GM12878 (cell line): ENCODE results near the gene NEBL. TPM values are rescaled to one million over a fixed set of nuclear protein-coding genes. Genes with fewer than 3 reads are reported as not detected.

Source experiments
- ATF2 ChIP-seq: IDR thresholded peaks from 2 replicates; pipeline ENCODE4 v1.6.1; 2012; ENCODE audit warnings: low read length, inconsistent platforms
- BHLHE40 ChIP-seq, 2 experiments: fragments of 450-650 bp in 1 of 2; IDR thresholded peaks; 2 replicates each; pipeline ENCODE4 v1.6.1; 2011 to 2017; ENCODE audit warnings: low read depth in 2 of 2, borderline replicate concordance in 1 of 2, improper control_type of control experiment in 1 of 2, low read length in 1 of 2, mild to moderate bottlenecking in 1 of 2
- NBN ChIP-seq: fragments of 450-650 bp; IDR thresholded peaks from 2 replicates; pipeline ENCODE4 v1.6.1; 2016
- NFYA ChIP-seq: IDR thresholded peaks from 2 replicates; pipeline ENCODE4 v1.6.1; 2011; ENCODE audit warnings: low read depth, mild to moderate bottlenecking, low read length, improper control_type of control experiment, borderline replicate concordance
- RELA ChIP-seq: fragments of 450-650 bp; IDR thresholded peaks from 2 replicates; pipeline ENCODE4 v1.8.0; 2014; ENCODE audit warnings: borderline replicate concordance; ENCODE audit not compliant: partially characterized antibody
- SIX5 ChIP-seq: IDR thresholded peaks from 2 replicates; pipeline ENCODE4 v1.6.1; 2011; ENCODE audit warnings: mild to moderate bottlenecking, low read depth, low read length, moderate library complexity; ENCODE audit not compliant: severe bottlenecking
- polyA plus RNA-seq, 11 experiments: library from polyadenylated mRNA; depleted of rRNA in 4 of 11; unstranded in 6 of 11; stranded (reverse) in 5 of 11; fragments of >200 nt; fragmentation: Nextera tagmentation in 4 of 11; fragmentation: Illumina TruSeq in 1 of 11; extraction: Ambion mirVana in 4 of 11; extraction: Trizol in 1 of 11; gene quantifications; 1 replicate in 1 of 11; 2 replicates in 10 of 11; pipeline versions ENCODE4 v1.2.1 to v1.2.3, GENCODE V29; 2011 to 2016; ENCODE audit warnings: inconsistent platforms in 2 of 11, missing spikeins in 2 of 11, low read depth in 1 of 11
- total RNA-seq, 4 experiments: library from RNA; depleted of rRNA in 3 of 4; stranded (reverse); fragments of >200 nt in 3 of 4; fragmentation: Illumina TruSeq in 1 of 4; extraction: Trizol in 1 of 4; gene quantifications; 2 replicates each; pipeline versions ENCODE4 v1.2.1 to v1.2.3, GENCODE V29; 2013 to 2021
- TF ChIP-seq, protein P1 (sequence below): fragments of 450-650 bp; conservative IDR thresholded peaks from 2 replicates; pipeline ENCODE4 v1.6.1; 2017; ENCODE audit warnings: mild to moderate bottlenecking, moderate library complexity
- TF ChIP-seq, protein P2 (sequence below): fragments of 150-350 bp; IDR thresholded peaks from 2 replicates; pipeline ENCODE4 v1.6.1; 2016; ENCODE audit warnings: low read depth, low read length

The NEBL gene
- total and polyA plus RNA-seq, 10 of the 15 experiments (the other 5 are each of a cell fraction or from before 2014, with no cell fraction given) = 0.04 to 0.56 (median 0.11) TPM; not detected in 6

DNA sequence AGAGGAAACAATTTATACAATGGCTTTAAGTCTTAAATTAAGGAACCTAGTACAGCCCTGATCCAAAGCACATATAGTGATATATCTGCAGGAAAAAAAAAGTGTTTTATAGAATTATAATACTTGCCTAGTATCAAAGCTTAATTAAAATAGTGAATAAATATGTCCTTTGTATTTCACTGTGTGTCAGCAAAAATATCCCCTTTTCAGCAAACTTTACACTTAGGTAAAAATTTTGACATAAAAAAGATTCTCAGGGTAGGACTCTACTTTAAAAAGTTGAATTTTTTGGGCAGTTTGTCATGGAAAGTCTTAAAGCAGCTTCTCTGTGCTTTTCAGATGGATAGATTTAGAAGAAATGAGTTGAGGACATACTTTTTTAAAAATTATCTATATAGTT lies 12.7 kb upstream of the NEBL start (continued):
- TF ChIP-seq, protein P1, sequence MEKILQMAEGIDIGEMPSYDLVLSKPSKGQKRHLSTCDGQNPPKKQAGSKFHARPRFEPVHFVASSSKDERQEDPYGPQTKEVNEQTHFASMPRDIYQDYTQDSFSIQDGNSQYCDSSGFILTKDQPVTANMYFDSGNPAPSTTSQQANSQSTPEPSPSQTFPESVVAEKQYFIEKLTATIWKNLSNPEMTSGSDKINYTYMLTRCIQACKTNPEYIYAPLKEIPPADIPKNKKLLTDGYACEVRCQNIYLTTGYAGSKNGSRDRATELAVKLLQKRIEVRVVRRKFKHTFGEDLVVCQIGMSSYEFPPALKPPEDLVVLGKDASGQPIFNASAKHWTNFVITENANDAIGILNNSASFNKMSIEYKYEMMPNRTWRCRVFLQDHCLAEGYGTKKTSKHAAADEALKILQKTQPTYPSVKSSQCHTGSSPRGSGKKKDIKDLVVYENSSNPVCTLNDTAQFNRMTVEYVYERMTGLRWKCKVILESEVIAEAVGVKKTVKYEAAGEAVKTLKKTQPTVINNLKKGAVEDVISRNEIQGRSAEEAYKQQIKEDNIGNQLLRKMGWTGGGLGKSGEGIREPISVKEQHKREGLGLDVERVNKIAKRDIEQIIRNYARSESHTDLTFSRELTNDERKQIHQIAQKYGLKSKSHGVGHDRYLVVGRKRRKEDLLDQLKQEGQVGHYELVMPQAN = no peak
- TF ChIP-seq ATF2 = no peak
- TF ChIP-seq, protein P2, sequence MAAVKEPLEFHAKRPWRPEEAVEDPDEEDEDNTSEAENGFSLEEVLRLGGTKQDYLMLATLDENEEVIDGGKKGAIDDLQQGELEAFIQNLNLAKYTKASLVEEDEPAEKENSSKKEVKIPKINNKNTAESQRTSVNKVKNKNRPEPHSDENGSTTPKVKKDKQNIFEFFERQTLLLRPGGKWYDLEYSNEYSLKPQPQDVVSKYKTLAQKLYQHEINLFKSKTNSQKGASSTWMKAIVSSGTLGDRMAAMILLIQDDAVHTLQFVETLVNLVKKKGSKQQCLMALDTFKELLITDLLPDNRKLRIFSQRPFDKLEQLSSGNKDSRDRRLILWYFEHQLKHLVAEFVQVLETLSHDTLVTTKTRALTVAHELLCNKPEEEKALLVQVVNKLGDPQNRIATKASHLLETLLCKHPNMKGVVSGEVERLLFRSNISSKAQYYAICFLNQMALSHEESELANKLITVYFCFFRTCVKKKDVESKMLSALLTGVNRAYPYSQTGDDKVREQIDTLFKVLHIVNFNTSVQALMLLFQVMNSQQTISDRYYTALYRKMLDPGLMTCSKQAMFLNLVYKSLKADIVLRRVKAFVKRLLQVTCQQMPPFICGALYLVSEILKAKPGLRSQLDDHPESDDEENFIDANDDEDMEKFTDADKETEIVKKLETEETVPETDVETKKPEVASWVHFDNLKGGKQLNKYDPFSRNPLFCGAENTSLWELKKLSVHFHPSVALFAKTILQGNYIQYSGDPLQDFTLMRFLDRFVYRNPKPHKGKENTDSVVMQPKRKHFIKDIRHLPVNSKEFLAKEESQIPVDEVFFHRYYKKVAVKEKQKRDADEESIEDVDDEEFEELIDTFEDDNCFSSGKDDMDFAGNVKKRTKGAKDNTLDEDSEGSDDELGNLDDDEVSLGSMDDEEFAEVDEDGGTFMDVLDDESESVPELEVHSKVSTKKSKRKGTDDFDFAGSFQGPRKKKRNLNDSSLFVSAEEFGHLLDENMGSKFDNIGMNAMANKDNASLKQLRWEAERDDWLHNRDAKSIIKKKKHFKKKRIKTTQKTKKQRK = no peak
- TF ChIP-seq BHLHE40 (IDR thresholded peaks at IDR 0.05; ENCODE audit: borderline replicate concordance in 1 of 2, low read depth in 2 of 2, low read length in 1 of 2) = no peak
- TF ChIP-seq NBN = no peak
- no peak for TF ChIP-seq RELA
- no peak for TF ChIP-seq NFYA
- TF ChIP-seq SIX5 = no peak
